ENCODE measurements around the gene DIDO1. TPM values are rescaled to one million over a fixed set of nuclear protein-coding genes. Genes with fewer than 3 reads are reported as not detected.

The DIDO1 gene
- total and polyA plus RNA-seq, 8 donors: 38.1 to 65.9 (median 58.5) TPM

DNA sequence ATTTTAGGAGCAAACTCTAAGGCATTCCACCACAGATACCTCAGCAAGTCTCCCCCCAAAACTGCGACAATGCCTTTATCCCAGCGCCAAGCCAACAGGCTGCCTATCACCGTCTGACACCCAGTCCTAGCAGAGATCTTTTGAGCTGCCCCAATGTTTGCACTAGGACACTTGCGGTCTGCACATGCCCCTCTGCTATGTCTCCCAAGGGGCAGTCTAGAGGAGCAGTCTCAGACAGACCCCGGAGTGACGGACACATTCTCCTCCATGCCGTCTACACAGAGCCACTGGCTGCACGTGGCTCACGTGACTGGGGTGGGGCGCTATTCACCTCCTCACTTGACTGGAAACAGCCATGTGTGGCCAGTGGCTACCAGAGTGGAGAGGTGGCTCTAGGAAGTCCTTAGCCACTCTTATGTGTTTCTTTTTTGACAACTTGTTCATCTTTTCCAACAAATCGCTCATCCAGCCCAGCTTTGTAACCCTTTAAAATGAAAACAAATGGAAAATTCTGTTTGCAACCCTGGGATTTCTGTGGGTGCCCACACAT, 16.0 kb downstream of the DIDO1 start:
- H3K4me1 ChIP-seq: peaks cover 11 to 17% of the 10 kb centered on the region in 2 donors
- no peak overlapping the region for H3K4me3 ChIP-seq
- intact Hi-C loops (cut with DNase I): no loop called here
- H3K36me3 ChIP-seq: peaks cover 16 to 86% of the 10 kb centered on the region in 2 donors
- ATAC-seq (no peak), DNase-seq (no peak)
- H3K9me3 ChIP-seq: no peaks in the 10 kb centered on the region
- TF ChIP-seq, protein P1, sequence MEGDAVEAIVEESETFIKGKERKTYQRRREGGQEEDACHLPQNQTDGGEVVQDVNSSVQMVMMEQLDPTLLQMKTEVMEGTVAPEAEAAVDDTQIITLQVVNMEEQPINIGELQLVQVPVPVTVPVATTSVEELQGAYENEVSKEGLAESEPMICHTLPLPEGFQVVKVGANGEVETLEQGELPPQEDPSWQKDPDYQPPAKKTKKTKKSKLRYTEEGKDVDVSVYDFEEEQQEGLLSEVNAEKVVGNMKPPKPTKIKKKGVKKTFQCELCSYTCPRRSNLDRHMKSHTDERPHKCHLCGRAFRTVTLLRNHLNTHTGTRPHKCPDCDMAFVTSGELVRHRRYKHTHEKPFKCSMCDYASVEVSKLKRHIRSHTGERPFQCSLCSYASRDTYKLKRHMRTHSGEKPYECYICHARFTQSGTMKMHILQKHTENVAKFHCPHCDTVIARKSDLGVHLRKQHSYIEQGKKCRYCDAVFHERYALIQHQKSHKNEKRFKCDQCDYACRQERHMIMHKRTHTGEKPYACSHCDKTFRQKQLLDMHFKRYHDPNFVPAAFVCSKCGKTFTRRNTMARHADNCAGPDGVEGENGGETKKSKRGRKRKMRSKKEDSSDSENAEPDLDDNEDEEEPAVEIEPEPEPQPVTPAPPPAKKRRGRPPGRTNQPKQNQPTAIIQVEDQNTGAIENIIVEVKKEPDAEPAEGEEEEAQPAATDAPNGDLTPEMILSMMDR (IDR thresholded peaks at IDR 0.05): no peak
- H3K27ac ChIP-seq: no peak overlapping the region
- no peaks in the 10 kb centered on the region for H3K27me3 ChIP-seq

DNA sequence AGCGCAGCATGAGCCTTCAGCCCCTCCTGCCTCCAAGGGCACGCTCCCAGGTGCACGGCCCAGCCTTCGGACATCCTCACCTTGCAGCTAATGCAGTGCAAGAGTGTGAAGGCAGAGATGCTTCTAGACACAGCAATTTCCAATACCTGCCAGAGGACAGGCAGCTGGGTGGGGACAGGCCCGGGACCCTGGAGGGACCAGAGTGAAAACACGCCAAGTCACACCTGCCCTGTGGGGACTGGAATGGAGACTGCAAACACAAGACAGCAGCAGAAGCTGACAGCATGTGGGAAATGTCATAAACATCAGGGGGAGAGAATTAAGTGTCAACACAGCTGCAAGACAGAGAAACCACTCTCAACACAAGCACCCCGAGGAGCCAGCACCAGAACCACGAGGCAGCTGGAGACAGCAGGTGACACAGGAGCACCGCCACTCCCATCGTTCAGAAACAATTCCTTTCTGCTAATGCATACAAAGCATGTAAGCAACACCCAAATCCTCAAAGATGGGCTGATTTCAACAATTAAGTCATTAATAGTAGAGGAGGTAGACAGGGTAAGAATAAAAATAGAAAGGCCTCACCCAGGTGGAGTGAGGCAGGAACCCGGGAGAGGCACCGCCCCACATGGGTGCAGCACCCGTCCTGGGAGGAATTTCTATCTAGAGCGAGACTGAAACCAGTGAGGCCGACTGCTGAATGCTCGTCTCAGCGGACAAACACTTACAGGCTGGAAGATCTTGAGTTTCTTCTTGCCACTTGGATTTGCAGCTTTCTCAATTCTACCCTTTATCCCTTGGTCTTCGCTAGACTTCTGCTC, 17.1 kb downstream of the DIDO1 start:
- Histone ChIP-seq H3K27me3 (no peaks in the 10 kb centered on the region), H3K27ac (no peak overlapping the region), H3K4me1 (peaks cover 0 to 6% of the 10 kb centered on the region in 2 donors), H3K36me3 (peaks cover 20 to 97% of the 10 kb centered on the region in 2 donors), H3K4me3 (no peak overlapping the region), H3K9me3 (no peaks in the 10 kb centered on the region)
- intact Hi-C loops (cut with DNase I): no loop called here
- TF ChIP-seq, protein P1 (IDR thresholded peaks at IDR 0.05): no peak
- ATAC-seq: peak; percentile 60
- DNase-seq: no peak

DNA sequence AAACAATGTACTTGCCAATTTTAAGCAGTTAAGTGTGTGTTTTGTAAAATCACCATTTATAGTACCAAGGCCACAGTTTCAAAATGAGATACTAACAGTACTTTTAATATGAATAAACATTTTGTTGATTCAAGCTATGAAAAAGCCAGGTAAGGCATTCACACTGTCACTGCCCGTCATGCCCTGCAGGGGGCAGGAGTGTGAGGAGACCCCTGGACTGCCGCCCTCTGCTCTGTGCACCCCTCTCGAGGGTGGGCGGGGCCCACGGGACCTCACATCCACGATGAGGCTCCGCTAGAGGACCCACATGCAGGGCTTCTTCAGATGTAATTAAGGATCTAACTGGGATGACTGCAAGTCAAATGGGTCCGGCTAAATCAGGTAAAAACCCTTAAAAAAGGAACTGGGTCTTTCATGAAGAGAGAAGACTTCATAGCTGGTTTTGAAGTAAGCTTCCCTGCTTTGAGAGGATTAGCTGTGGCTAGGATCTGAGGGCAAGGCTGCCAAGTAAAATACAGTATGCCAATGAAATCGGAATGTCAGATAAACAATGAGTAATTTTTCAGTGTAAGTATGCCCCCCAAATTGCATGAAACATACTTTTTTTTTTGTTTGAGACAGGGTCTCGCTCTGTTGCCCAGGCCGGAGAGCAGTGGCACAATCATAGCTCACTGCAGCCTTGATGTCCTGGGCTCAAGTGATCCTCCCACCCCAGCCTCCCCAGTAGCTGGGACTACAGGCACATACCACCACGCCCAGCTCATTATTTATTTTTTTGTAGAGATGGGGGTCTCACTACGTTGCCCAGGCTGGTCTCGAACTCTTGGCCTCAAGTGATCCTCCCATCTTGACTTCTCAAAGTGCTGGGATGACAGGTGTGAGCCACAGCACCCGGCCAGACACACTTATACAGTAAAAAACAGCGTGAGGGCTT, 18.7 kb downstream of the DIDO1 start:
- peaks cover 20 to 100% of the 10 kb centered on the region in 2 donors for H3K36me3 ChIP-seq
- intact Hi-C loops (cut with DNase I): no loop called here
- no peak for DNase-seq
- H3K27ac ChIP-seq: no peak overlapping the region
- no peaks in the 10 kb centered on the region for H3K27me3 ChIP-seq
- no peak overlapping the region for H3K4me3 ChIP-seq
- no peak for ATAC-seq
- no peaks in the 10 kb centered on the region for H3K9me3 ChIP-seq
- no peaks in the 10 kb centered on the region for H3K4me1 ChIP-seq
- TF ChIP-seq, protein P1 (IDR thresholded peaks at IDR 0.05): peak in 1 of 2 donors; percentile 29

DNA sequence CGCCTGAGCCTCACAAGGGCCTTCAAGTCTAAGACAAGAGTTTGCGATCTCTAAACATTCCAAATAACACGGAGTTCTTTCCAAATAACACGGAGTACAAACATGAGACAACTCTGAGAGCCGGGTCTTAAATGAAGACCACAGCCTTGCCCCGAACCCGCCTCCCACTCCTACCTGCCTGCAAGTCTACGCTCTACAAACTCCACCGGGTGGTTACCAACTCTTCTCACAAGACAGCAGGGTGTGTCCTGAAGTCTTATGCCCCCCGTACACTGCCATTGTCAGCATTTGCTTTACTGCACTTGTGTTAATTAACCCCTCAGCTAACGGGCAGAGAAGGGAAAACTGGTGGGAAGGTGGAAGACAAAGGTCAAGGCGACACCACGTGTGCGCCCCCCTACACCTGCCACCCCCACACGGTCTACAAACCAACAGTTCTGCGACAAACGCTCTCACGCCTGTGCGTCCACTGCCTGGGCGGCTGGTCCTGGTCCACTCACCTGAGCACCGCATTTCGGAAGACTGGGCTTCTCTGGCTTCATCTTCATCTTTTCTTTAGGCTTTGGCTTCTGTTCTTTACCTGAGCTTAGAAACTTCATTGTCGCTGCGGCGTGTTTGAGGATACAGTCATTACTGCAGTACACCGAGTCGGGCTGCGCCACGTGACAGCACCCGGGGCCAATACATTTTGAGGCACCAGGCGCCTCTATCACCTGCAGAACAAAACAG, 19.5 kb downstream of the DIDO1 start:
- peaks cover 20 to 100% of the 10 kb centered on the region in 2 donors for H3K36me3 ChIP-seq
- intact Hi-C loops (cut with DNase I): no loop called here
- H3K27ac ChIP-seq: no peak overlapping the region
- H3K9me3 ChIP-seq: no peaks in the 10 kb centered on the region
- no peak for DNase-seq
- H3K4me1 ChIP-seq: no peaks in the 10 kb centered on the region
- TF ChIP-seq, protein P1 (IDR thresholded peaks at IDR 0.05): no peak
- H3K4me3 ChIP-seq: no peak overlapping the region
- no peak for ATAC-seq
- no peaks in the 10 kb centered on the region for H3K27me3 ChIP-seq
